LNCAP (cell line): Measurements from ENCODE around the gene INSIG1.

Source experiments
- CTCF ChIP-seq: fragments of 450-650 bp; IDR thresholded peaks from 2 replicates; pipeline ENCODE4 v1.5.1; 2017; ENCODE audit warnings: mild to moderate bottlenecking

INSIG1 gene

GRCh38 chr7:155297517-155298287 is at the start of gene INSIG1:
TSS of gene INSIG1 (plus strand) at chr7:155297878. CDS start at chr7:155298286, 408 bp downstream.
- no peak for TF ChIP-seq CTCF

GRCh38 chr7:155248366-155248756 is 49.3 kb upstream of the INSIG1 start:
- no peak for TF ChIP-seq CTCF

GRCh38 chr7:155251831-155252230 is 45.8 kb upstream of the INSIG1 start:
- no peak for TF ChIP-seq CTCF

- peak; percentile 42; the same call in 1 of the 2 replicates for TF ChIP-seq CTCF
Observed at GRCh38 chr7:155252444-155252887, 45.2 kb upstream of the INSIG1 start.

GRCh38 chr7:155252892-155253501 is 44.7 kb upstream of the INSIG1 start:
- TF ChIP-seq CTCF = no peak

GRCh38 chr7:155254018-155254417 is 43.7 kb upstream of the INSIG1 start:
- no peak for TF ChIP-seq CTCF

- no peak for TF ChIP-seq CTCF
Observed at GRCh38 chr7:155255071-155255470, 42.6 kb upstream of the INSIG1 start.
